Liver (tissue), 9 donors: Measurements from ENCODE around the gene C15orf62. TPM values are rescaled to one million over a fixed set of nuclear protein-coding genes. Genes with fewer than 3 reads are reported as not detected.

ENCODE experiments used
- DNase-seq: peaks from one replicate; pipeline ENCODE4 v3.0.0-alpha.2; 2017; ENCODE audit warnings: low spot score
- H3K27ac ChIP-seq, 2 donors: one replicate each; pipeline ENCODE4 v1.7.0; 2013; ENCODE audit warnings: inconsistent platforms in 2 of 2, low read length in 2 of 2, control low read depth in 1 of 2, low read depth in 1 of 2, mild to moderate bottlenecking in 1 of 2
- H3K27me3 ChIP-seq, 4 donors: one replicate each; pipeline versions ENCODE4 v1.6.1 to v1.7.0; 2013; ENCODE audit warnings: low read length in 3 of 4, inconsistent platforms in 1 of 4, mild to moderate bottlenecking in 1 of 4, moderate library complexity in 1 of 4; ENCODE audit not compliant: control insufficient read depth in 4 of 4, insufficient read depth in 4 of 4
- H3K36me3 ChIP-seq, 4 donors: one replicate each; pipeline versions ENCODE4 v1.6.1 to v1.7.0; 2013; ENCODE audit warnings: low read length in 3 of 4, mild to moderate bottlenecking in 3 of 4, low read depth in 1 of 4, moderate library complexity in 1 of 4; ENCODE audit not compliant: control insufficient read depth in 4 of 4, insufficient read depth in 3 of 4
- H3K4me1 ChIP-seq, 4 donors: one replicate each; pipeline versions ENCODE4 v1.6.1 to v1.7.0; 2013; ENCODE audit warnings: low read length in 3 of 4, mild to moderate bottlenecking in 3 of 4, moderate library complexity in 1 of 4; ENCODE audit not compliant: control insufficient read depth in 4 of 4, insufficient read depth in 4 of 4
- H3K4me3 ChIP-seq, 3 donors: one replicate each; pipeline versions ENCODE4 v1.6.1 to v1.7.0; 2013; ENCODE audit warnings: low read length in 3 of 3, control low read depth in 1 of 3, low read depth in 1 of 3, mild to moderate bottlenecking in 1 of 3
- H3K9ac ChIP-seq, 2 donors: one replicate each; pipeline ENCODE4 v1.7.0; 2013; ENCODE audit warnings: low read length in 2 of 2, mild to moderate bottlenecking in 2 of 2, moderate library complexity in 2 of 2, control low read depth in 1 of 2, low read depth in 1 of 2
- H3K9me3 ChIP-seq, 4 donors: one replicate each; pipeline versions ENCODE4 v1.6.1 to v1.7.0; 2013; ENCODE audit warnings: low read length in 3 of 4; ENCODE audit not compliant: control insufficient read depth in 4 of 4
- EGR1 ChIP-seq, 2 donors: IDR thresholded peaks; 2 replicates each; pipeline ENCODE4 v1.6.1; 2016 to 2018; ENCODE audit warnings: antibody characterized with exemption in 2 of 2, low read depth in 2 of 2
- FOXA1 ChIP-seq: IDR thresholded peaks from 2 replicates; pipeline ENCODE4 v1.6.1; 2016; ENCODE audit warnings: antibody characterized with exemption
- FOXA2 ChIP-seq: IDR thresholded peaks from 2 replicates; pipeline ENCODE4 v1.6.1; 2016; ENCODE audit warnings: antibody characterized with exemption
- HNF4A ChIP-seq, 2 donors: conservative IDR thresholded peaks; 2 replicates each; pipeline ENCODE4 v1.6.1; 2016; ENCODE audit warnings: antibody characterized with exemption in 2 of 2, mild to moderate bottlenecking in 2 of 2
- HNF4G ChIP-seq: IDR thresholded peaks from 2 replicates; pipeline ENCODE4 v1.6.1; 2016; ENCODE audit warnings: antibody characterized with exemption
- JUND ChIP-seq, 2 donors: IDR thresholded peaks; 2 replicates each; pipeline ENCODE4 v1.6.1; 2016; ENCODE audit warnings: antibody characterized with exemption in 2 of 2
- NR2F2 ChIP-seq: IDR thresholded peaks from 2 replicates; pipeline ENCODE4 v1.6.1; 2016; ENCODE audit warnings: antibody characterized with exemption
- RAD21 ChIP-seq, 2 donors: IDR thresholded peaks; 2 replicates each; pipeline ENCODE4 v1.6.1; 2016; ENCODE audit warnings: antibody characterized with exemption in 2 of 2, mild to moderate bottlenecking in 2 of 2
- RXRA ChIP-seq, 2 donors: IDR thresholded peaks; 2 replicates each; pipeline ENCODE4 v1.6.1; 2017 to 2018; ENCODE audit warnings: antibody characterized with exemption in 2 of 2, mild to moderate bottlenecking in 1 of 2
- SP1 ChIP-seq: IDR thresholded peaks from 2 replicates; pipeline ENCODE4 v1.6.1; 2018; ENCODE audit warnings: antibody characterized with exemption, mild to moderate bottlenecking
- TAF1 ChIP-seq: conservative IDR thresholded peaks from 2 replicates; pipeline ENCODE4 v1.6.1; 2016; ENCODE audit warnings: antibody characterized with exemption, mild to moderate bottlenecking
- WGBS: extraction: QIAGEN DNeasy Blood & Tissue Kit; methylation state at CpG from one replicate; pipeline ENCODE4 v1.1.7; 2013; 5-methylcytosine and 5-hydroxymethylcytosine counted together
- polyA plus RNA-seq, 2 donors: library from polyadenylated mRNA; stranded (reverse) in 1 of 2; unstranded in 1 of 2; fragments of 200-250 nt in 1 of 2; fragments of >200 nt in 1 of 2; fragmentation: Nextera tagmentation in 1 of 2; extraction: Ambion mirVana in 1 of 2; gene quantifications; one replicate each; pipeline versions ENCODE4 v1.2.1 to v1.2.3, GENCODE V29; 2013 to 2015
- total RNA-seq, 2 donors: library from RNA; depleted of rRNA; stranded (reverse); fragments of >200 nt; gene quantifications; one replicate each; pipeline ENCODE4 v1.2.3, GENCODE V29; 2014
- TF ChIP-seq, protein P1 (sequence below): IDR thresholded peaks from 2 replicates; pipeline ENCODE4 v1.6.1; 2016; ENCODE audit warnings: antibody characterized with exemption, mild to moderate bottlenecking
- TF ChIP-seq, protein P2 (sequence below): IDR thresholded peaks from 2 replicates; pipeline ENCODE4 v1.6.1; 2016; ENCODE audit warnings: antibody characterized with exemption
- TF ChIP-seq, protein P3 (sequence below): IDR thresholded peaks from 2 replicates; pipeline ENCODE4 v1.6.1; 2016; ENCODE audit warnings: antibody characterized with exemption
- TF ChIP-seq, protein P4 (sequence below): fragments of 150-350 bp; IDR thresholded peaks from 2 replicates; pipeline ENCODE4 v1.5.1; 2017; ENCODE audit warnings: improper control_type of control experiment, low read depth, low read length; ENCODE audit not compliant: missing input control
- donor health status: healthy.
- donor health status: healthy.
- donor health status: healthy.
- donor health status: healthy.
- donor health status: healthy.

C15orf62 gene
- total and polyA plus RNA-seq, 4 donors: 0.19 to 0.92 (median 0.59) TPM

GRCh38 chr15:40773902-40774301 is 4.1 kb downstream of the C15orf62 start (continued):
- TF ChIP-seq, protein P1, sequence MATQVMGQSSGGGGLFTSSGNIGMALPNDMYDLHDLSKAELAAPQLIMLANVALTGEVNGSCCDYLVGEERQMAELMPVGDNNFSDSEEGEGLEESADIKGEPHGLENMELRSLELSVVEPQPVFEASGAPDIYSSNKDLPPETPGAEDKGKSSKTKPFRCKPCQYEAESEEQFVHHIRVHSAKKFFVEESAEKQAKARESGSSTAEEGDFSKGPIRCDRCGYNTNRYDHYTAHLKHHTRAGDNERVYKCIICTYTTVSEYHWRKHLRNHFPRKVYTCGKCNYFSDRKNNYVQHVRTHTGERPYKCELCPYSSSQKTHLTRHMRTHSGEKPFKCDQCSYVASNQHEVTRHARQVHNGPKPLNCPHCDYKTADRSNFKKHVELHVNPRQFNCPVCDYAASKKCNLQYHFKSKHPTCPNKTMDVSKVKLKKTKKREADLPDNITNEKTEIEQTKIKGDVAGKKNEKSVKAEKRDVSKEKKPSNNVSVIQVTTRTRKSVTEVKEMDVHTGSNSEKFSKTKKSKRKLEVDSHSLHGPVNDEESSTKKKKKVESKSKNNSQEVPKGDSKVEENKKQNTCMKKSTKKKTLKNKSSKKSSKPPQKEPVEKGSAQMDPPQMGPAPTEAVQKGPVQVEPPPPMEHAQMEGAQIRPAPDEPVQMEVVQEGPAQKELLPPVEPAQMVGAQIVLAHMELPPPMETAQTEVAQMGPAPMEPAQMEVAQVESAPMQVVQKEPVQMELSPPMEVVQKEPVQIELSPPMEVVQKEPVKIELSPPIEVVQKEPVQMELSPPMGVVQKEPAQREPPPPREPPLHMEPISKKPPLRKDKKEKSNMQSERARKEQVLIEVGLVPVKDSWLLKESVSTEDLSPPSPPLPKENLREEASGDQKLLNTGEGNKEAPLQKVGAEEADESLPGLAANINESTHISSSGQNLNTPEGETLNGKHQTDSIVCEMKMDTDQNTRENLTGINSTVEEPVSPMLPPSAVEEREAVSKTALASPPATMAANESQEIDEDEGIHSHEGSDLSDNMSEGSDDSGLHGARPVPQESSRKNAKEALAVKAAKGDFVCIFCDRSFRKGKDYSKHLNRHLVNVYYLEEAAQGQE: no peak

DNA sequence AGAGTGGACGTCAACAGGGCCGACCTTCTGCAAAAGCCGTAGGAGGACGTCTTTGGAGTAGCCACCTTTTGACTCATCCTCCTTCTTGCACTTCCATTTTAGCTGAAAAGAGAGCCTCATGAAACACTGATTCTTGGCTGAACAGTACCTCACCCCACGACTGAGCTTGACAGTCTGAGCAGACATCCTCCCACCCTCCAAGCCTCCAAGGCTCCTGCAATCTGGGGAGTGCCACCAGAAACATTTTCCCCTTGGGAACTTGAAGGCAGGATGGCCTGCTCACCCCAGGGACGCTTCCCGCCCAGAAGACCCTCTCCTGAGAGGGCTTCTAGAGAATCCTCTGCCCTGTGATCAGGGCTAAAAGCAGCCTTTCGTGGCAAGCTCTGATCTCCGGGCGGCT is 5.2 kb downstream of the C15orf62 start:
- no peak for DNase-seq
- peaks cover 4 to 43% (median 36%) of the 10 kb centered on the region in 4 donors for H3K4me1 ChIP-seq
- H3K27me3 ChIP-seq: no peaks in the 10 kb centered on the region
- H3K9me3 ChIP-seq: no peaks in the 10 kb centered on the region
- H3K9ac ChIP-seq: no peak overlapping the region
- no peak overlapping the region for H3K4me3 ChIP-seq
- H3K27ac ChIP-seq: no peak overlapping the region
- peaks cover 4 to 33% (median 22%) of the 10 kb centered on the region in 4 donors for H3K36me3 ChIP-seq
- WGBS: 95% methylated on average over 10 of the region's 10 CpGs
- TF ChIP-seq NR2F2: no peak
- no peak for TF ChIP-seq JUND (IDR thresholded peaks at IDR 0.05)
- TF ChIP-seq EGR1 (IDR thresholded peaks at IDR 0.05; ENCODE audit: low read depth in 2 of 2): no peak
- no peak for TF ChIP-seq HNF4A (conservative IDR thresholded peaks at IDR 0.05)
- TF ChIP-seq, protein P2, sequence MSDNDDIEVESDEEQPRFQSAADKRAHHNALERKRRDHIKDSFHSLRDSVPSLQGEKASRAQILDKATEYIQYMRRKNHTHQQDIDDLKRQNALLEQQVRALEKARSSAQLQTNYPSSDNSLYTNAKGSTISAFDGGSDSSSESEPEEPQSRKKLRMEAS: no peak
- no peak for TF ChIP-seq FOXA2
- TF ChIP-seq, protein P3, sequence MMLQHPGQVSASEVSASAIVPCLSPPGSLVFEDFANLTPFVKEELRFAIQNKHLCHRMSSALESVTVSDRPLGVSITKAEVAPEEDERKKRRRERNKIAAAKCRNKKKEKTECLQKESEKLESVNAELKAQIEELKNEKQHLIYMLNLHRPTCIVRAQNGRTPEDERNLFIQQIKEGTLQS: no peak
- TF ChIP-seq SP1: no peak
- TF ChIP-seq, protein P4, sequence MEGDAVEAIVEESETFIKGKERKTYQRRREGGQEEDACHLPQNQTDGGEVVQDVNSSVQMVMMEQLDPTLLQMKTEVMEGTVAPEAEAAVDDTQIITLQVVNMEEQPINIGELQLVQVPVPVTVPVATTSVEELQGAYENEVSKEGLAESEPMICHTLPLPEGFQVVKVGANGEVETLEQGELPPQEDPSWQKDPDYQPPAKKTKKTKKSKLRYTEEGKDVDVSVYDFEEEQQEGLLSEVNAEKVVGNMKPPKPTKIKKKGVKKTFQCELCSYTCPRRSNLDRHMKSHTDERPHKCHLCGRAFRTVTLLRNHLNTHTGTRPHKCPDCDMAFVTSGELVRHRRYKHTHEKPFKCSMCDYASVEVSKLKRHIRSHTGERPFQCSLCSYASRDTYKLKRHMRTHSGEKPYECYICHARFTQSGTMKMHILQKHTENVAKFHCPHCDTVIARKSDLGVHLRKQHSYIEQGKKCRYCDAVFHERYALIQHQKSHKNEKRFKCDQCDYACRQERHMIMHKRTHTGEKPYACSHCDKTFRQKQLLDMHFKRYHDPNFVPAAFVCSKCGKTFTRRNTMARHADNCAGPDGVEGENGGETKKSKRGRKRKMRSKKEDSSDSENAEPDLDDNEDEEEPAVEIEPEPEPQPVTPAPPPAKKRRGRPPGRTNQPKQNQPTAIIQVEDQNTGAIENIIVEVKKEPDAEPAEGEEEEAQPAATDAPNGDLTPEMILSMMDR: no peak
- TF ChIP-seq RAD21 (IDR thresholded peaks at IDR 0.05): no peak
- TF ChIP-seq, protein P1: no peak
- TF ChIP-seq RXRA (IDR thresholded peaks at IDR 0.05): no peak
- no peak for TF ChIP-seq HNF4G
- no peak for TF ChIP-seq TAF1
- no peak for TF ChIP-seq FOXA1
